Erythroblast (primary cell): Measurements from ENCODE around the gene RNU1-2.

Experiments
- GATA1 ChIP-seq: IDR thresholded peaks from 2 replicates; pipeline ENCODE4 v1.6.1; 2011; ENCODE audit warnings: low read depth, mild to moderate bottlenecking, control low read depth, low read length, moderate library complexity
- POLR2A ChIP-seq: IDR thresholded peaks from 2 replicates; pipeline ENCODE4 v1.6.1; 2011; ENCODE audit warnings: mild to moderate bottlenecking, low read length

- TF ChIP-seq POLR2A (no peak), GATA1 (no peak)
Observed at GRCh38 chr1:16903054-16903453, 7.3 kb downstream of the RNU1-2 start.
